ENCODE measurements around the gene GTPBP10. TPM values are rescaled to one million over a fixed set of nuclear protein-coding genes. Genes with fewer than 3 reads are reported as not detected.

GTPBP10 gene
- total and polyA plus RNA-seq, 7 donors: 9.7 to 16.8 (median 11.6) TPM

- H3K9me3 ChIP-seq: no peaks in the 10 kb centered on the region
- H3K27ac ChIP-seq: no peak overlapping the region
- H3K4me3 ChIP-seq: no peak overlapping the region
- H3K27me3 ChIP-seq: no peaks in the 10 kb centered on the region
- intact Hi-C loops (cut with DNase I): no loop called here
- peaks cover 0 to 7% (median 0%) of the 10 kb centered on the region in 4 donors for H3K4me1 ChIP-seq
- DNase-seq: no peak
- H3K36me3 ChIP-seq: peaks cover 0 to 67% (median 13%) of the 10 kb centered on the region in 4 donors
- TF ChIP-seq POLR2A (IDR thresholded peaks at IDR 0.05): no peak
- TF ChIP-seq POLR2AphosphoS5 (IDR thresholded peaks at IDR 0.05): no peak
- TF ChIP-seq CTCF (IDR thresholded peaks at IDR 0.05): peak in 1 of 4 experiments; percentile 13
- WGBS, 2 donors: 75 to 90% methylated on average over 11 of the region's 11 CpGs
Measured at GRCh38 chr7:90412458-90413184, 66.1 kb downstream of the GTPBP10 start.

GRCh38 chr7:90413185-90413528, 66.6 kb downstream of the GTPBP10 start:
- Histone ChIP-seq H3K36me3 (peaks cover 0 to 62% (median 13%) of the 10 kb centered on the region in 4 donors), H3K4me3 (no peak overlapping the region), H3K27ac (no peak overlapping the region), H3K4me1 (peaks cover 0 to 7% (median 0%) of the 10 kb centered on the region in 4 donors), H3K27me3 (no peaks in the 10 kb centered on the region), H3K9me3 (no peaks in the 10 kb centered on the region)
- DNase-seq: no peak
- intact Hi-C loops (cut with DNase I): no loop called here
- WGBS, 2 donors: 96 to 97% methylated on average over 2 of the region's 2 CpGs
- TF ChIP-seq POLR2A (IDR thresholded peaks at IDR 0.05) (no peak), EP300 (IDR thresholded peaks at IDR 0.05) (no peak), CTCF (IDR thresholded peaks at IDR 0.05) (no peak), POLR2AphosphoS5 (IDR thresholded peaks at IDR 0.05) (no peak)

- 83 to 87% methylated on average over 6 of the region's 6 CpGs for WGBS, 2 donors
- H3K27ac ChIP-seq: no peak overlapping the region
- intact Hi-C loops (cut with DNase I): loop anchor here (10.0 kb wide), 1 partner anchor 107 kb away; no protein-coding TSS in a partner anchor
- TF ChIP-seq EP300 (IDR thresholded peaks at IDR 0.05): no peak
- peaks cover 0 to 3% (median 0%) of the 10 kb centered on the region in 4 donors for H3K36me3 ChIP-seq
- no peaks in the 10 kb centered on the region for H3K4me1 ChIP-seq
- no peaks in the 10 kb centered on the region for H3K27me3 ChIP-seq
- no peak overlapping the region for H3K4me3 ChIP-seq
- no peak for DNase-seq
- H3K9me3 ChIP-seq: no peaks in the 10 kb centered on the region
Measured at GRCh38 chr7:90421651-90422050, 75.1 kb downstream of the GTPBP10 start.

GRCh38 chr7:90424720-90425119, 78.2 kb downstream of the GTPBP10 start:
- Histone ChIP-seq H3K27ac (no peak overlapping the region), H3K27me3 (no peaks in the 10 kb centered on the region), H3K36me3 (no peaks in the 10 kb centered on the region), H3K9me3 (no peaks in the 10 kb centered on the region), H3K4me1 (no peaks in the 10 kb centered on the region), H3K4me3 (no peak overlapping the region)
- TF ChIP-seq CTCF (IDR thresholded peaks at IDR 0.05): no peak
- TF ChIP-seq EP300 (IDR thresholded peaks at IDR 0.05): no peak
- no peak for TF ChIP-seq POLR2AphosphoS5 (IDR thresholded peaks at IDR 0.05)
- no peak for TF ChIP-seq POLR2A (IDR thresholded peaks at IDR 0.05)
- WGBS, 2 donors: 82 to 89% methylated on average over 3 of the region's 3 CpGs
- no peak for DNase-seq
- intact Hi-C loops (cut with DNase I): loop anchor here (5.0 to 10.0 kb wide), 2 partner anchors 110 to 272 kb away; partner anchors contain the start of gene STEAP1

GRCh38 chr7:90425376-90425775, 78.9 kb downstream of the GTPBP10 start:
- H3K36me3 ChIP-seq: no peaks in the 10 kb centered on the region
- no peak overlapping the region for H3K4me3 ChIP-seq
- H3K4me1 ChIP-seq: no peaks in the 10 kb centered on the region
- H3K9me3 ChIP-seq: no peaks in the 10 kb centered on the region
- DNase-seq: no peak
- TF ChIP-seq CTCF (IDR thresholded peaks at IDR 0.05) (no peak), EP300 (IDR thresholded peaks at IDR 0.05) (no peak), POLR2A (IDR thresholded peaks at IDR 0.05) (no peak), POLR2AphosphoS5 (IDR thresholded peaks at IDR 0.05) (no peak)
- intact Hi-C loops (cut with DNase I): loop anchor here (5.0 to 10.0 kb wide), 2 partner anchors 111 to 273 kb away; partner anchors contain the start of gene STEAP1
- no peak overlapping the region for H3K27ac ChIP-seq
- H3K27me3 ChIP-seq: no peaks in the 10 kb centered on the region
- 53 to 68% methylated on average over 2 of the region's 2 CpGs for WGBS, 2 donors

Data from sigmoid colon (tissue), 7 donors.